Fibroblast of villous mesenchyme (primary cell): Measurements from ENCODE around the gene HLA-DRB1. TPM values are rescaled to one million over a fixed set of nuclear protein-coding genes. Genes with fewer than 3 reads are reported as not detected.
"Not testable (repeated sequence)": the region's sequence is repeated elsewhere in the genome, so short reads cannot be mapped to it uniquely, and the experiment has no call there.

ENCODE experiments used
- DNase-seq: peaks from one replicate; pipeline ENCODE4 v3.0.0-alpha.2; 2010; ENCODE audit warnings: low read depth
- H3K4me3 ChIP-seq: 2 replicates; pipeline ENCODE4 v1.5.1; 2011; ENCODE audit warnings: low read depth, mild to moderate bottlenecking, low read length
- total RNA-seq: library from RNA; depleted of rRNA; stranded (reverse); fragments of >200 nt; gene quantifications from 2 replicates; pipeline ENCODE4 v1.2.3, GENCODE V29; 2012
- TF ChIP-seq, protein P1 (sequence below): IDR thresholded peaks from 2 replicates; pipeline ENCODE4 v1.5.1; 2012; ENCODE audit warnings: low read depth, mild to moderate bottlenecking, low read length; ENCODE audit not compliant: insufficient read depth

Gene HLA-DRB1
- total RNA-seq, 1 donor, result not detected

DNA sequence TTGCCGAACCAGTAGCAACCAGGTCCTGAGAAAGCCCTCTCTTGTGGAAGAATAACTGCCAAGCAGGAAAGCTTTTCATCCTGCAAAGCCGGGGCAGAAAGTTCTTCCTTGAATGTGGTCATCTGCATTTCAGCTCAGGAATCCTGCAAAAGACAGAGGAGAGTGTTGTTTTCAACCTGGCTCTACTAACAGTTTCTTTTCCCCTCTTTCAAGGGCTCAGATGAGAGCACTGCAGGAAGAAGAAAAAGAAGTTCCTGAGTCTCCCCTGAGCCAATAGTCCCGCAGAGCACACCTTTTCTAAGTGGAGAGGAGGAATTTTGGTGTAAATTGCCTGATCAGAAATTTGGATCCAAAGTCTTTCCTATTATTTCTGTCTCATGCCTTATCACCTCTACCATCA, 10.7 kb downstream of the HLA-DRB1 start:
- DNase-seq, result no peak
- H3K4me3 ChIP-seq, result no peak overlapping the region
- TF ChIP-seq, protein P1, sequence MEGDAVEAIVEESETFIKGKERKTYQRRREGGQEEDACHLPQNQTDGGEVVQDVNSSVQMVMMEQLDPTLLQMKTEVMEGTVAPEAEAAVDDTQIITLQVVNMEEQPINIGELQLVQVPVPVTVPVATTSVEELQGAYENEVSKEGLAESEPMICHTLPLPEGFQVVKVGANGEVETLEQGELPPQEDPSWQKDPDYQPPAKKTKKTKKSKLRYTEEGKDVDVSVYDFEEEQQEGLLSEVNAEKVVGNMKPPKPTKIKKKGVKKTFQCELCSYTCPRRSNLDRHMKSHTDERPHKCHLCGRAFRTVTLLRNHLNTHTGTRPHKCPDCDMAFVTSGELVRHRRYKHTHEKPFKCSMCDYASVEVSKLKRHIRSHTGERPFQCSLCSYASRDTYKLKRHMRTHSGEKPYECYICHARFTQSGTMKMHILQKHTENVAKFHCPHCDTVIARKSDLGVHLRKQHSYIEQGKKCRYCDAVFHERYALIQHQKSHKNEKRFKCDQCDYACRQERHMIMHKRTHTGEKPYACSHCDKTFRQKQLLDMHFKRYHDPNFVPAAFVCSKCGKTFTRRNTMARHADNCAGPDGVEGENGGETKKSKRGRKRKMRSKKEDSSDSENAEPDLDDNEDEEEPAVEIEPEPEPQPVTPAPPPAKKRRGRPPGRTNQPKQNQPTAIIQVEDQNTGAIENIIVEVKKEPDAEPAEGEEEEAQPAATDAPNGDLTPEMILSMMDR, result no peak

DNA sequence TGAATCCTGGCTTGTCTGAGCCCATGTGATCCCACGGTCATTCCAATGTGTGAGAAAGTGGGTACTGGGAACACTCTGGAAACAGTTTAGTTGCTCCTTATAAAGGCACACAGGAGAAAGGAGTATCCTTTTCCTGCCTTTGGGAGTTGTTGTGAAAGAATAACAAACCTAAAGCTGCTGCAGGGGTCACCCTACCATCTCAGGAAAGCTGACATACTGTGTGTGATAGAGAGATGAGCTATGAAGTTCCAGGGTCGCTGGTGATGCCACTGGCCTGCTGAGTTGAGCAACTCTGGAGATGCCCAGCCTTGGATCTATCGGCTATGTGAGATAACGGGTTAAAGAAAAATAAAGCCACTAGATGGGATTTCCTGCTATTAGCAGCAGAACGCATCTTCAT, 12.2 kb downstream of the HLA-DRB1 start:
- not testable (repeated sequence) for DNase-seq, H3K4me3 ChIP-seq

DNA sequence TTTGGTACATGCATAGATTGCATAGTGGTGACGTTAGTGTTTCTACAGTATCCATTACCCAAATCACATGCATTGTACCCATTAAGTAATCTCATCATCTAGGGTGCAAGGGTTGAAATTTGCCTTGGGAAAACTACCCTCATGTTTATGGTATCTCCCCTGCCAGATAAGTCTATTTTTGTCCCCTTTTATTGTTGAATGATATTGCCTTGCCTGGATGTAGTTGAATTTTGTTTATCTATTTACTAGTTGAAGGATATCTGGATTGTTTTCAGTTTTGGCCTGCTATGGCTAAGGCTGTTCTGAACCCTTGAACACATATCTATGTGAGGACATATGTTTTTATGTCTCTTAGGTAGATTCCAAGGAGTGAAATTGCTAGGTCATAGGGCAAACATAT, 13.4 kb downstream of the HLA-DRB1 start:
- TF ChIP-seq, protein P1, result no peak
- no peak for DNase-seq
- H3K4me3 ChIP-seq, result no peak overlapping the region

DNA sequence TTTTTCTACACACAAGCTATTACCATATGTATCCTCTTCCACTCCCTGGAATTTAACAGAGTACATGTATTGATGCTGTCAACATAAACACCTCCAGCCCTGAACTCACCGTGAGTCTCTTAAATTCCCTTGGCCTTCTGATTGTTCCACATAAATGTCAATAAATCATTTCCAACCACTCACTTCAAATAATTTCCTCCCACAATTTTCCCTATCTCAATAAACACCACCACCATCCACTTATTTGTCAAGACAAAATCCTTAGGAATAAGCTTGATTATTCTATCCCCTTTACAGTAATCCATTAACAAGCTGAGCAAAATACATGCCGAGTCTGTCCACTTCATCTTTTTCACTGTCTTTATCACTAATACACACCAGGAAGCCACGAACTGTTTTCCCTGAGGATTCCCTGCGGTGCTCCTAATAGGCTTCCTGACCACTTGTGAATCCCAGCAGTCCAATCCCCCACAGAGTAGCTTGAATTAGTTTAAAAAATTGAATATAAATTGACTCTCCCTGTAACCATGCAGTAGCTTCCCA, 19.2 kb downstream of the HLA-DRB1 start:
- TF ChIP-seq, protein P1, result no peak
- DNase-seq, result no peak

DNA sequence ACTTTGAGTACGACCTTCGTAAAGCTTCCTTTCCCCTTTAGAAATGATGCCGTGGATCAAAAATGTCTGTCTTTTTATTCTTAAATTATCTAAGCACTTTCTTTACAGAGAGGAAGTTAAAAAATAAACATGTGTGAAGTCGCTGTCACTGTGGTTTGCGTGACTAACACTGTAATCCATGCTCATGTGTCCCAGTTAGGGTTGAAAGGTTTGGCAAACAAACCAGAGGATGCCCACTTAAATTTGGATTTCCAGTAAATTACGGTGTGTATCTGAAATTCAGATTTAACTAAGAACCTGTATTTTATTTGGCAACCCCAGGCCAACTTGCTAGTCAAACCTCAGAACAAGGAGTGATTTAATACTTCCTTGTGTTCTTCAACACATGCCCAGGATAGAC, 21.1 kb downstream of the HLA-DRB1 start:
- TF ChIP-seq, protein P1, result no peak
- no peak for DNase-seq

More for the DNA sequence above, 19.2 kb downstream of the HLA-DRB1 start:
- no peak overlapping the region for H3K4me3 ChIP-seq

DNA sequence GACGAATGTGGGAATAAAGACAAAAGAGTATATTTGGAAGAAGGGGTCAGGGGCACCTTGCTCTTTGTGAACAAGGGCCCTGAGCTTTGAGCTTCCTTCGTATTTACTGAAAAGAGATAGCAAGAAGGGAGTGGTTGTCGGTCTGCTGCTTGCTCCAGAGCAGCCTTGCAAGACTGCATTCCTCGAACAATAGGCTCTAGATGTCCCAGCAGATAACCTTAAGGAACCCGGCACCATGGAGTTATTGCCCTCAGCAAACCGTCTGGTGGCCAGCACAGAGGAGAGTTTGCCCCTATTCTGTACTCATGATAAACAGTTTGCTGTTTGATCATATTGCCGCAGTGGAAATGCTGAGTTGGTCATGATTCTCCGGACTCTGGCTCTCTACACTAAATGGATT, 22.7 kb downstream of the HLA-DRB1 start:
- TF ChIP-seq, protein P1, result no peak
- H3K4me3 ChIP-seq, result no peak overlapping the region
- no peak for DNase-seq

More for the DNA sequence above, 21.1 kb downstream of the HLA-DRB1 start:
- H3K4me3 ChIP-seq, result no peak overlapping the region

DNA sequence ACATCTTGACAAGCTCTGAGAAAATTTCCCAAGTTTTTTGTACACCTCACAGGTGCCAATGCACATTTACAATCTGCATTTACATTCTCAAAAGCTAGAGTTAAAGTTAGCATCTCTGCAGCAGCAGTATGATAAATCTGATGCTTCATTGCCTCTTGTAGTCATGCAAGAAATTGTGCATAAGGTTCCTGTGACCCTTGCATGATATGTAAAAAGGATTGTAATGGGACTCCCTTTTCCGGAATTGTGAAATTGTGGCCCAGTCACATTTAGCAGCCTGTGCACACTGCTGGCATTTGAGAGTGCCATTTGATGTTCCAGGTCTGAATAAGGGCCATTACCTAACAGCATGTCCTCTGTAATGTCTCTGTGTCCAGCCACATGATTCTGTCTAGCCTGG, 24.1 kb downstream of the HLA-DRB1 start:
- H3K4me3 ChIP-seq, result no peak overlapping the region
- DNase-seq, result no peak
- TF ChIP-seq, protein P1, result no peak
